ENCODE data around the gene APCDD1L.
A peak's percentile ranks its signal among the peaks of the same experiment; 100 is the strongest.

APCDD1L gene

GRCh38 chr20:58447511-58448391 is 67.4 kb downstream of the APCDD1L start:
- H3K36me3 Mint-ChIP-seq = peaks cover 44% of the 10 kb centered on the region
- CTCF ChIA-PET = interaction anchor here (0.9 to 3.0 kb wide), 6 partner anchors 14 to 218 kb away, joined by 3 to 11 read pairs (median 6); no protein-coding TSS in a partner anchor
- H3K9me3 Mint-ChIP-seq = no peaks in the 10 kb centered on the region
- H3K4me1 Mint-ChIP-seq = no peaks in the 10 kb centered on the region
- H3K27ac Mint-ChIP-seq = no peak overlapping the region
- no peaks in the 10 kb centered on the region for H3K27me3 Mint-ChIP-seq
- no peak overlapping the region for H3K4me3 Mint-ChIP-seq
- DNase-seq = peak; percentile 74

- H3K9me3 Mint-ChIP-seq = no peaks in the 10 kb centered on the region
- no peak for DNase-seq
- H3K36me3 Mint-ChIP-seq = peaks cover 41% of the 10 kb centered on the region
- no peaks in the 10 kb centered on the region for H3K4me1 Mint-ChIP-seq
- CTCF ChIA-PET = interaction anchor here (0.9 to 3.0 kb wide), 3 partner anchors 208 to 217 kb away, joined by 3 to 11 read pairs (median 7); no protein-coding TSS in a partner anchor
- H3K27ac Mint-ChIP-seq = no peak overlapping the region
- H3K27me3 Mint-ChIP-seq = no peaks in the 10 kb centered on the region
- no peak overlapping the region for H3K4me3 Mint-ChIP-seq
Observed at GRCh38 chr20:58446960-58447265, 68.3 kb downstream of the APCDD1L start.

DNA sequence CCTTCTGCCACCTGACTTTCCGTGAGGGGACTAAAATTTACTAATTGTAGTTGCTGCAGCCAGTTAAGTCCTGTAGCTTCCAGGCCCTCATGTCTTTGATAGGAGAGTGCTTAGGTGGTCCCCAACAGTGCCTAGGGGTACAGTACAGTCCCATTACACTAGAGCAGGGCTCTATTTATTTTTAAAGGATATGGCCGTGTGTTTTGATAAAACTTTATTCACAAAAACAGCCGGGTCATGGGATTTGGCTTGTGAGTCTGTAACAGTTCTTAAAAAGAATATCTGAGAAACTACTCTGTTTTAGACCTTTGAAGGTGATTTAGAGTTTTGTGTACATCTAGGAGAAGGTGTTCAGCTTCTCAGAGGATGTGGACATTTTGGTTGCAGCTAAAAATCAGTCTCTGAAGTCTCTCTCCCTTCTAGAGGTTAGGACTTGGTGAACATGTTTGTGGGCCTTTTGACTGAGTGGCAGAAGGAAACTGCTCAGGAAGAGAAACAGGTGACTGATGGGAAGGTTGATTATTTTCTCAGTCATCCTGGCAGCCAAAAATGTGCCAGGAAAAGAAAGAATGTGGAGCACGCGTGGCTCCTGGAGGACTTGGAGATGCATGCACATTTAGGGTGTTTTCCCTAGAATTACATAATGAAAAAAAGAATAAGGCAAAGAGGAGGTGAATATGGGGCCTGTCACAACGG is 68.8 kb downstream of the APCDD1L start:
- Mint-ChIP-seq H3K36me3 (peaks cover 36% of the 10 kb centered on the region), H3K9me3 (no peaks in the 10 kb centered on the region), H3K27ac (peak overlapping the region; percentile 30), H3K4me1 (no peaks in the 10 kb centered on the region), H3K27me3 (no peaks in the 10 kb centered on the region), H3K4me3 (no peak overlapping the region)
- CTCF ChIA-PET = interaction anchor here (3.0 kb wide), 1 partner anchor 210 kb away, joined by 11 read pairs; no protein-coding TSS in a partner anchor
- DNase-seq = no peak

DNA sequence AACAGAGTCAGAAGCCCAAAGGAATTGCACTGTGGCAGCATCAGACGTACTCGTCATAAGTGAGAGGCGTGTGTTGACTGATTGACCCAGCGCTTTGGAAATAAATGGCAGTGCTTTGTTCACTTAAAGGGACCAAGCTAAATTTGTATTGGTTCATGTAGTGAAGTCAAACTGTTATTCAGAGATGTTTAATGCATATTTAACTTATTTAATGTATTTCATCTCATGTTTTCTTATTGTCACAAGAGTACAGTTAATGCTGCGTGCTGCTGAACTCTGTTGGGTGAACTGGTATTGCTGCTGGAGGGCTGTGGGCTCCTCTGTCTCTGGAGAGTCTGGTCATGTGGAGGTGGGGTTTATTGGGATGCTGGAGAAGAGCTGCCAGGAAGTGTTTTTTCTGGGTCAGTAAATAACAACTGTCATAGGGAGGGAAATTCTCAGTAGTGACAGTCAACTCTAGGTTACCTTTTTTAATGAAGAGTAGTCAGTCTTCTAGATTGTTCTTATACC is 70.4 kb downstream of the APCDD1L start:
- Mint-ChIP-seq H3K4me1 (no peaks in the 10 kb centered on the region), H3K4me3 (no peak overlapping the region), H3K9me3 (no peaks in the 10 kb centered on the region), H3K27me3 (no peaks in the 10 kb centered on the region), H3K36me3 (peaks cover 30% of the 10 kb centered on the region), H3K27ac (no peak overlapping the region)
- CTCF ChIA-PET = interaction anchor here (3.0 kb wide), 1 partner anchor 208 kb away, joined by 11 read pairs; no protein-coding TSS in a partner anchor
- no peak for DNase-seq

DNA sequence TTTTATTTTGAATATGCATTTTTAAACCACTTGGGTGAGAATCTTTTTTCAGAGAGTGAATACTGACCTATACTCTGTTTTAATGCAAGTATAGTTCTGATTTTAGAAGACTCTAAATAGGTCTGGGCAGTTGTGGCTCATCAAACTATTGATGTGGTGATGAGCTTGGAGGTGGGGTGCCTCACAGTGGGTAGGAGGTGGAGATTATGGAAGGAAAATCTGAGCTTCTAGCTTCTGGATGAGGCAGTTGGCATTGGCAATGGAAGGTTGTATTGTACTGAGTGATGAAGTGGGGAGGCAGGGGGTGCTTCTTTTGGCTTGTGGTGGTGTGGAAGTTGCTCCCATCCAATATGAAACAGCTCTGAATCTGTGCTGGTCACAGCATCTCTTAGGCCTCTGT is 73.5 kb downstream of the APCDD1L start:
- DNase-seq = no peak
- Mint-ChIP-seq H3K36me3 (peaks cover 38% of the 10 kb centered on the region), H3K4me3 (no peak overlapping the region), H3K9me3 (no peaks in the 10 kb centered on the region), H3K4me1 (peaks cover 6% of the 10 kb centered on the region), H3K27ac (no peak overlapping the region), H3K27me3 (no peaks in the 10 kb centered on the region)
- CTCF ChIA-PET = interaction anchor here (0.9 to 1.1 kb wide), 3 partner anchors 8 to 208 kb away, joined by 3 read pairs; no protein-coding TSS in a partner anchor

GRCh38 chr20:58440021-58440767 is 75.0 kb downstream of the APCDD1L start:
- Mint-ChIP-seq H3K27me3 (no peaks in the 10 kb centered on the region), H3K9me3 (no peaks in the 10 kb centered on the region), H3K36me3 (peaks cover 39% of the 10 kb centered on the region), H3K4me1 (peaks cover 6% of the 10 kb centered on the region), H3K4me3 (no peak overlapping the region), H3K27ac (no peak overlapping the region)
- DNase-seq = no peak
- CTCF ChIA-PET = no interaction called here

- H3K9me3 Mint-ChIP-seq = no peaks in the 10 kb centered on the region
- H3K36me3 Mint-ChIP-seq = peaks cover 36% of the 10 kb centered on the region
- H3K27me3 Mint-ChIP-seq = no peaks in the 10 kb centered on the region
- CTCF ChIA-PET = interaction anchor here (1.0 kb wide), 1 partner anchor 206 kb away, joined by 3 read pairs; no protein-coding TSS in a partner anchor
- peaks cover 8% of the 10 kb centered on the region for H3K4me1 Mint-ChIP-seq
- no peak for DNase-seq
- no peak overlapping the region for H3K4me3 Mint-ChIP-seq
- no peak overlapping the region for H3K27ac Mint-ChIP-seq
Observed at GRCh38 chr20:58438970-58439808, 76.0 kb downstream of the APCDD1L start.

DNA sequence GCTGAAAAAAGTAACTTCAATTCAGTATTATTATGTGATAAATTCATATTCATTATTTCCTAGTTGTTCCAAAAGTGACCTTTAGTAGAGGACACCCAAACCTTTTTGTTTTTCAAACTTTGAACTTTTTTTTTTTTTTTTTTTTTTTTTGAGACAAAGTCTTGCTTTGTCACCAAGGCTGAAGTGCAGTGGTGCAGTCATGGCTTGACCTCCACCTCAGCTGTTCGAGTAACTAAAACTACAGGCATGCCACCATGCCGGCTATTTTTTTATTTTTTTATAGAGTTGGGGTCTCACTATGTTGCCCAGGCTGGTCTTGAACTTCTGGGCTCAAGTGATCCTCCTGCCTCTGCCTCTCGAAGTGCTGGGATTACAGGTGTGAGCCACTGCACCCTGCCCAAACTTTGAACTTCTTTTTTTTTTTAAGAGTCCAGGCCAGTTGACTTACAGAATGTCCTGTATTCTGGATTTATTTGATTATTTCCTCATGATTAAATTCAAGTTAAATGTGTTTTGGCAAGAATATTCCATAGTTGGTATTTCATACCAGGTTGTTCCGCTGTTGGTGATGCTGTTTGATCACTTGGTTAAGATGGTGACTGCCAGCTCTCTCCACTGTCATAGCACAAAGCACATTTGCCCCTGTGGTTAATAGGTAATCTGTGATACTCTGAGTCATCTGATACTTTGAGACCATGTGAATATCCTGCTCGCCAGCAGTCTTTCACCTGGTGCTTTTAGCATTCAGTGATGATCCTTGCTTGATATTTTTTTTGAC is 78.1 kb downstream of the APCDD1L start:
- Mint-ChIP-seq H3K27me3 (no peaks in the 10 kb centered on the region), H3K36me3 (peaks cover 33% of the 10 kb centered on the region), H3K4me3 (no peak overlapping the region), H3K27ac (no peak overlapping the region), H3K9me3 (no peaks in the 10 kb centered on the region), H3K4me1 (peaks cover 22% of the 10 kb centered on the region)
- CTCF ChIA-PET = no interaction called here
- no peak for DNase-seq

GRCh38 chr20:58435237-58435636 is 80.0 kb downstream of the APCDD1L start:
- Mint-ChIP-seq H3K36me3 (peaks cover 40% of the 10 kb centered on the region), H3K27ac (no peak overlapping the region), H3K27me3 (no peaks in the 10 kb centered on the region), H3K4me3 (no peak overlapping the region), H3K9me3 (no peaks in the 10 kb centered on the region), H3K4me1 (peaks cover 25% of the 10 kb centered on the region)
- CTCF ChIA-PET = no interaction called here
- no peak for DNase-seq

DNA sequence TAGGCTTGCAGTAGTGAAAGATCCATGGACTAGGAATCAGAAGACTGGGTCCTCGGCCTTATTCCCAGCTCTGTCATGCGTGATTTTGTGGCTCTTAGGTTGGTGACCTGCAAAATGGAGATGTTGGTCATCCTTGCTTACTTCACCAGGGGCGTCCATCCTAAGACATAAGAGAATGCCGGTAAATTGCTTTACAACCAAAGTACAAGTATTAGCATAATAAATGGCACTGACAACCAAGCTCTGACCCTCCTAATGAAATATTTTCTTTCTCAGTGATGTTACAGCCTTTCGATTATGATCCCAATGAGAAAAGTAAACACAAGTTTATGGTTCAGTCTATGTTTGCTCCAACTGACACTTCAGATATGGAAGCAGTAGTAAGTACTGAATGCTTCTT is 80.9 kb downstream of the APCDD1L start:
- peaks cover 43% of the 10 kb centered on the region for H3K36me3 Mint-ChIP-seq
- H3K4me3 Mint-ChIP-seq = no peak overlapping the region
- CTCF ChIA-PET = interaction anchor here (1.1 kb wide), 1 partner anchor 14 kb away, joined by 4 read pairs; no protein-coding TSS in a partner anchor
- no peaks in the 10 kb centered on the region for H3K27me3 Mint-ChIP-seq
- H3K9me3 Mint-ChIP-seq = no peaks in the 10 kb centered on the region
- no peak for DNase-seq
- peaks cover 25% of the 10 kb centered on the region for H3K4me1 Mint-ChIP-seq
- H3K27ac Mint-ChIP-seq = no peak overlapping the region

GRCh38 chr20:58433759-58434158 is 81.4 kb downstream of the APCDD1L start:
- CTCF ChIA-PET = interaction anchor here (1.1 kb wide), 1 partner anchor 14 kb away, joined by 4 read pairs; no protein-coding TSS in a partner anchor
- H3K36me3 Mint-ChIP-seq = peaks cover 45% of the 10 kb centered on the region

GRCh38 chr20:58433029-58433647 is 82.1 kb downstream of the APCDD1L start:
- CTCF ChIA-PET = interaction anchor here (1.1 kb wide), 2 partner anchors 10 to 15 kb away, joined by 4 read pairs; no protein-coding TSS in a partner anchor
- Mint-ChIP-seq H3K4me3 (no peak overlapping the region), H3K27me3 (no peaks in the 10 kb centered on the region), H3K36me3 (peaks cover 44% of the 10 kb centered on the region), H3K27ac (peak overlapping the region; percentile 39), H3K9me3 (peaks cover 3% of the 10 kb centered on the region), H3K4me1 (peaks cover 22% of the 10 kb centered on the region)
- no peak for DNase-seq

More at GRCh38 chr20:58433759-58434158, 81.4 kb downstream of the APCDD1L start:
- H3K4me3 Mint-ChIP-seq = no peak overlapping the region
- H3K4me1 Mint-ChIP-seq = peaks cover 25% of the 10 kb centered on the region
- H3K27ac Mint-ChIP-seq = no peak overlapping the region
- H3K27me3 Mint-ChIP-seq = no peaks in the 10 kb centered on the region
- peaks cover under 1% of the 10 kb centered on the region for H3K9me3 Mint-ChIP-seq
- DNase-seq = no peak

Measured in activated naive CD4-positive, alpha-beta T cell treated with anti-CD3 and anti-CD28 coated beads, Interleukin-2, amount 10 ng/mL, durations not matched to agents 7 days and 5 days (primary cell).